ENCODE data around the gene MUCL1. TPM values are rescaled to one million over a fixed set of nuclear protein-coding genes. Genes with fewer than 3 reads are reported as not detected.
"Not testable (repeated sequence)": the region's sequence is repeated elsewhere in the genome, so short reads cannot be mapped to it uniquely, and the experiment has no call there.

The MUCL1 gene
- total RNA-seq, 1 donor from 2014 or later: not detected

GRCh38 chr12:54870617-54871016, 16.3 kb downstream of the MUCL1 start:
- H3K4me1 ChIP-seq: no peaks in the 10 kb centered on the region
- no peaks in the 10 kb centered on the region for H3K27me3 ChIP-seq (ENCODE audit: low read depth)
- no peak overlapping the region for H3K27ac ChIP-seq (replicated peaks)
- TF ChIP-seq CTCF (IDR thresholded peaks at IDR 0.05; ENCODE audit: borderline replicate concordance): no peak
- no peaks in the 10 kb centered on the region for H3K36me3 ChIP-seq
- intact Hi-C loops (cut with micrococcal nuclease): no loop called here
- H3K9me3 ChIP-seq (replicated peaks): no peaks in the 10 kb centered on the region
- no peak for DNase-seq
- H3K4me3 ChIP-seq: no peak overlapping the region

- Histone ChIP-seq H3K9me3 (replicated peaks) (peaks cover 6% of the 10 kb centered on the region), H3K27ac (replicated peaks) (no peak overlapping the region), H3K36me3 (no peaks in the 10 kb centered on the region), H3K27me3 (ENCODE audit: low read depth) (no peaks in the 10 kb centered on the region), H3K4me3 (no peak overlapping the region), H3K4me1 (no peaks in the 10 kb centered on the region)
- intact Hi-C loops (cut with micrococcal nuclease): no loop called here
- TF ChIP-seq CTCF (IDR thresholded peaks at IDR 0.05; ENCODE audit: borderline replicate concordance): no peak
- no peak for DNase-seq
Measured at GRCh38 chr12:54879150-54879549, 24.8 kb downstream of the MUCL1 start.

- DNase-seq: no peak
- Histone ChIP-seq H3K9me3 (replicated peaks) (peaks cover 6% of the 10 kb centered on the region), H3K4me3 (no peak overlapping the region), H3K27ac (replicated peaks) (no peak overlapping the region), H3K36me3 (no peaks in the 10 kb centered on the region), H3K4me1 (no peaks in the 10 kb centered on the region), H3K27me3 (ENCODE audit: low read depth) (no peaks in the 10 kb centered on the region)
- TF ChIP-seq CTCF (IDR thresholded peaks at IDR 0.05; ENCODE audit: borderline replicate concordance): no peak
- intact Hi-C loops (cut with micrococcal nuclease): no loop called here
Measured at GRCh38 chr12:54879579-54879978, 25.3 kb downstream of the MUCL1 start.

DNA sequence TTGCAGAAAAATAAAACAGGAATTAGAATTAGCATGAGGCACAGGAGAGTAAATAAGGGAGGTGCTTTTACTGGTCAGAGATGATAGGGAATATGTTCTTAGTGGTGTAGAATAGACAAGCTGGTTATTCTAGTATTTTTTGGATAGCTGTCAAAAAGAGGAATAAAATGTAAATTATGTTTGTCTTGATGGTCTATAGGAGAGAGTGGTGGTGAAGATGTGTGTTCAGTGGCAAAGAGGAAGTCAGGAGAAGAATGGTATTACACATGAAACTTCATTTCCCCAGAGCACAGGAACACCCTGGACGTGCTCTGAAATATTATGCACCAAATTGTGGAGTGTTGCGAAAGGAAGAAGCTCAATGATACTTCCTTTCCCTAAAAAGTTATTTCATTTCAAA, 27.8 kb downstream of the MUCL1 start:
- Histone ChIP-seq H3K36me3 (no peaks in the 10 kb centered on the region), H3K27me3 (ENCODE audit: low read depth) (no peaks in the 10 kb centered on the region), H3K4me1 (no peaks in the 10 kb centered on the region), H3K27ac (replicated peaks) (no peak overlapping the region), H3K9me3 (replicated peaks) (peaks cover under 1% of the 10 kb centered on the region), H3K4me3 (no peak overlapping the region)
- intact Hi-C loops (cut with micrococcal nuclease): no loop called here
- no peak for TF ChIP-seq CTCF (IDR thresholded peaks at IDR 0.05; ENCODE audit: borderline replicate concordance)
- no peak for DNase-seq

DNA sequence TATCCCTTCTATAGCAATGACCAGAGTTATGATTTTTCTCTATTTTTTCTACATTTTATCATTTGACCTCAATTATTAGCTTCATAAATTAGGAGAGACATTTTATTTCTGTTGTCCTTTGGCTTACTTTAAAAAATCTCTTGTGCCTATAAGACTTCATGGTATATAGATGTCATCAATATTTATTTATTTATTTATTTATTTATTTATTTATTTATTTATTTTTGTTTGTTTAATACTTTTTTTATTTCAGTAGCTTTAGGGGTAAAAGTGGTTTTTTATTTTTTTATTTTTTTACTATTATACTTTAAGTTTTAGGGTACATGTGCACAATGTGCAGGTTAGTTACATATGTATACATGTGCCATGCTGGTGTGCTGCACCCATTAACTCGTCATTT, 28.3 kb downstream of the MUCL1 start:
- H3K36me3 ChIP-seq; intact Hi-C loops (cut with micrococcal nuclease); H3K4me3 ChIP-seq; DNase-seq; H3K4me1 ChIP-seq; H3K27ac ChIP-seq (replicated peaks); H3K27me3 ChIP-seq (ENCODE audit: low read depth); H3K9me3 ChIP-seq (replicated peaks): not testable (repeated sequence)

GRCh38 chr12:54888428-54888827, 34.1 kb downstream of the MUCL1 start:
- H3K9me3 ChIP-seq (replicated peaks); H3K4me3 ChIP-seq; H3K4me1 ChIP-seq; H3K27me3 ChIP-seq (ENCODE audit: low read depth); H3K27ac ChIP-seq (replicated peaks); intact Hi-C loops (cut with micrococcal nuclease); DNase-seq; H3K36me3 ChIP-seq: not testable (repeated sequence)

DNA sequence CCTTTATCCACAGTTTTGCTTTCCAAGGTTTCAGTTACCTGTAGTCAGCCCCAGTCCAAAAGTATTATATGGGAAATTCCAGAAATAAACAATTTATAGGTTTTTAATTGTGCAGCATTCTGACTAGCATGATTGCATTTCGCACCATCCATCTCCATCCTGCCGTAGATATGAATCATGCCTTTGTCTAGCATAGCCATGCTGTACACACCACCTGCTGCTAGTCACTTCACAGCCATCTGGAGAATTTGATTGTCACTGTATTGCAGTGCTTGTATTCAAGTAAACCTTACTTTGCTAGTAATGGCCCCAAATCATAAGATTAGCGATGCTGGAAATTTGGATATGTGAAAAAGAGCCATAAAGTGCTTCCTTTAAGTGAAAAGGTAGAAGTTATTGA, 36.0 kb downstream of the MUCL1 start:
- H3K4me1 ChIP-seq: no peaks in the 10 kb centered on the region
- H3K36me3 ChIP-seq: no peaks in the 10 kb centered on the region
- intact Hi-C loops (cut with micrococcal nuclease): no loop called here
- peaks cover 7% of the 10 kb centered on the region for H3K27me3 ChIP-seq (ENCODE audit: low read depth)
- H3K9me3 ChIP-seq (replicated peaks): no peaks in the 10 kb centered on the region
- TF ChIP-seq CTCF (IDR thresholded peaks at IDR 0.05; ENCODE audit: borderline replicate concordance): no peak
- H3K27ac ChIP-seq (replicated peaks): no peak overlapping the region
- H3K4me3 ChIP-seq: no peak overlapping the region
- no peak for DNase-seq

Data from left ventricle myocardium inferior (tissue), 1 donor.